Aorta (tissue), 5 donors: ENCODE data around the gene FER1L5. TPM values are rescaled to one million over a fixed set of nuclear protein-coding genes. Genes with fewer than 3 reads are reported as not detected.
"Not testable (repeated sequence)": the region's sequence is repeated elsewhere in the genome, so short reads cannot be mapped to it uniquely, and the experiment has no call there.

ENCODE experiments used
- ATAC-seq: fragments of 200-7000 bp; cut with Tn5 transposase; one replicate; pipeline ENCODE4 v1.9.1; 2022; ENCODE audit warnings: moderate library complexity; ENCODE audit not compliant: low FRiP score
- DNase-seq, 2 donors: peaks; one replicate each; pipeline ENCODE4 v3.0.0-alpha.2; 2020
- H3K27ac ChIP-seq, 2 donors: one replicate each; pipeline ENCODE4 v1.5.1; 2013; ENCODE audit warnings: low read length in 2 of 2, mild to moderate bottlenecking in 2 of 2, moderate library complexity in 2 of 2, control low read depth in 1 of 2, inconsistent platforms in 1 of 2, low read depth in 1 of 2
- H3K27me3 ChIP-seq, 2 donors: one replicate each; pipeline ENCODE4 v1.6.1; 2013; ENCODE audit warnings: control low read depth in 1 of 2, low read length in 1 of 2, mild to moderate bottlenecking in 1 of 2, moderate library complexity in 1 of 2; ENCODE audit not compliant: insufficient read depth in 2 of 2, control insufficient read depth in 1 of 2
- H3K36me3 ChIP-seq, 2 donors: one replicate each; pipeline ENCODE4 v1.6.1; 2013; ENCODE audit warnings: control low read depth in 1 of 2, low read length in 1 of 2, mild to moderate bottlenecking in 1 of 2; ENCODE audit not compliant: insufficient read depth in 2 of 2, control insufficient read depth in 1 of 2
- H3K4me1 ChIP-seq, 2 donors: one replicate each; pipeline ENCODE4 v1.6.1; 2013; ENCODE audit warnings: low read length in 2 of 2, control low read depth in 1 of 2, mild to moderate bottlenecking in 1 of 2, moderate library complexity in 1 of 2; ENCODE audit not compliant: insufficient read depth in 2 of 2, control insufficient read depth in 1 of 2
- H3K4me3 ChIP-seq, 2 donors: one replicate each; pipeline ENCODE4 v1.5.1; 2013; ENCODE audit warnings: low read length in 2 of 2, control low read depth in 1 of 2, mild to moderate bottlenecking in 1 of 2
- H3K9me3 ChIP-seq: one replicate; pipeline ENCODE4 v1.6.1; 2013; ENCODE audit warnings: mild to moderate bottlenecking, low read length; ENCODE audit not compliant: control insufficient read depth
- WGBS, 2 donors: extraction: QIAGEN DNeasy Blood & Tissue Kit; methylation state at CpG; one replicate each; pipeline ENCODE4 v1.1.7; 2013; 5-methylcytosine and 5-hydroxymethylcytosine counted together
- intact Hi-C, 2 donors: fragments of 100-400 bp; cut with DNase I; formaldehyde crosslinking; loops; one replicate each; pipeline versions ENCODE4 v1.14.2 to v1.15.0; 2022
- polyA plus RNA-seq, 2 donors: library from polyadenylated mRNA; stranded (reverse); fragments of 200-250 nt; gene quantifications; one replicate each; pipeline ENCODE4 v1.2.3, GENCODE V29; 2013
- total RNA-seq, 2 donors: library from RNA; stranded (reverse); fragmentation: NEBNext Ultra II Directional; extraction: Animal tissue kit (Norgen Biotek cat#: 25700); gene quantifications; one replicate each; pipeline ENCODE4 v1.2.1, GENCODE V29; 2021
- donor health status: healthy with polysubstance abuse.
- donor health status: Bipolar disorder and iron deficiency.
- donor health status: DM: no; HTN: no; CAD: no.
- donor health status: DM: no; HTN: no; CAD: no.
- donor health status: DM: yes; HTN: yes; CAD: no.

The FER1L5 gene
- total and polyA plus RNA-seq, 4 donors = 0.05 to 0.42 (median 0.10) TPM; not detected in 1

GRCh38 chr2:96648306-96648930, 5.9 kb downstream of the FER1L5 start:
- Histone ChIP-seq H3K4me3 (no peak overlapping the region), H3K9me3 (no peaks in the 10 kb centered on the region), H3K27me3 (no peaks in the 10 kb centered on the region), H3K27ac (no peak overlapping the region), H3K4me1 (no peaks in the 10 kb centered on the region), H3K36me3 (no peaks in the 10 kb centered on the region)
- intact Hi-C loops = no loop called here
- ATAC-seq (no peak), DNase-seq (no peak)
- 96% methylated on average over 7 of the region's 7 CpGs for WGBS, 2 donors

DNA sequence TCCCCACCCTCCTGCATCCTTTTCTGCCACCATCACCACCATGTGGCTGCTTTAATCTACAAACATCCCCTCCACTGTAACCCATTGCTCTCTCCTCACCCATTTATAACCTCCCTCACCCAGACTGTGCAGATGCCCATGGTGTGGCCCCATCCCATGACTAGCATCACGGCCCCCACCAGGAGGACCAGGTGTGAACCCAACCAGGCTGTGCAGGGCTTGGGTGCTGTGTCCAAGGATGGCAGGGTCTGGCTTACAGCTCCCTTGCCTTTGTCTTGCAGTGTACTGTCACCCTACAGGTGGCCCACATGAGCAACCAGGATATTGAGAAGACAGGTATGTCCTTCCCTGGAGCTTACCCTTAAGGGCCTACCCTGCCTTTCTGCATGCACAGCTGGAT, 6.8 kb downstream of the FER1L5 start:
- intact Hi-C loops = no loop called here
- WGBS, 2 donors = 97 to 100% methylated on average over 1 of the region's 1 CpG
- ATAC-seq = no peak

GRCh38 chr2:96651793-96652192, 9.2 kb downstream of the FER1L5 start:
- 95 to 97% methylated on average over 8 of the region's 8 CpGs for WGBS, 2 donors
- H3K27me3 ChIP-seq = no peaks in the 10 kb centered on the region
- H3K9me3 ChIP-seq = no peaks in the 10 kb centered on the region
- H3K36me3 ChIP-seq = no peaks in the 10 kb centered on the region
- no peak overlapping the region for H3K27ac ChIP-seq
- DNase-seq (no peak), ATAC-seq (no peak)
- no peak overlapping the region for H3K4me3 ChIP-seq
- intact Hi-C loops = no loop called here
- H3K4me1 ChIP-seq = no peaks in the 10 kb centered on the region

More for the DNA sequence above, 6.8 kb downstream of the FER1L5 start:
- Histone ChIP-seq H3K36me3 (no peaks in the 10 kb centered on the region), H3K9me3 (no peaks in the 10 kb centered on the region), H3K27ac (no peak overlapping the region), H3K27me3 (no peaks in the 10 kb centered on the region), H3K4me3 (no peak overlapping the region), H3K4me1 (no peaks in the 10 kb centered on the region)
- DNase-seq = no peak

DNA sequence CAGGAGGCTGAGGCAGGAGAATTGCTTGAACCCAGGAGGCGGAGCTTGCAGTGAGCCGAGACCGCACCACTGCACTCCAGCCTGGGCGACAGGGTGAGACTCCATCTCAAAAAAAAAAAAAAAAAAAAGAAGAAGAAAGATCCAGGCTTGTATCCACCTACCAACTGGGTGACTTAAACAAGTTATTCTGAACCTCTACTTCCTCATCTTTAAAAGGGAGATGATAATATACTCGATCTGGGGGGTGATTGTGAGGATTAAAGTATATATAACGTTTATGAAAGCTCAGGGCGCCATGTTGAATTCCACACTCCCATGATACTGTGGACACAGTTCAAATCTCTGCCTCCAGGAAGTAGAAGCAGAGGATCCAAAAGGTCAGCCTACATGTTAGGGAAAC, 12.2 kb downstream of the FER1L5 start:
- ATAC-seq, intact Hi-C loops: not testable (repeated sequence)
- WGBS, 2 donors = 89 to 92% methylated on average over 7 of the region's 7 CpGs

DNA sequence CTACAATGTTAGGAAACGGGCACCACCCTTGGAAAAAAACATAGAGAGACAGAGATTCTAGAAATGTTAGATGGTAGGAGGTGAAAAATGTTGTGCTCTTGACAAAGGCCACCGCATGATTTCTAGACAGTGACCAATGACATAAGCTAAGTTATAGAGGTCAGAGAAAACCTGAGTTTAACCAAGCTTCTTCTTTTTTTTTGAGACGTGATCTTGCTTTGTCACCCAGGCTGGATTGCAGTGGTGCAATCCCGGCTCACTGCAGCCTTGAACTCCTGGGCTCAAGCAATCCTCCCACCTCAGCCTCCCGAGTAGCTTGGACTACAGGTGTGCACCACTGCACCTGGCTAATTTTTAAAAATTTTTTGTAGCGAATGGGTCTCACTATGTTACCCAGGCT, 13.0 kb downstream of the FER1L5 start:
- H3K36me3 ChIP-seq = no peaks in the 10 kb centered on the region
- 88% methylated on average over 6 of the region's 6 CpGs for WGBS, 2 donors
- H3K9me3 ChIP-seq = no peaks in the 10 kb centered on the region
- no peak overlapping the region for H3K4me3 ChIP-seq
- no peaks in the 10 kb centered on the region for H3K4me1 ChIP-seq
- intact Hi-C loops = no loop called here
- H3K27ac ChIP-seq = no peak overlapping the region
- ATAC-seq (no peak), DNase-seq (no peak)
- H3K27me3 ChIP-seq = no peaks in the 10 kb centered on the region

More for the DNA sequence above, 12.2 kb downstream of the FER1L5 start:
- H3K27ac ChIP-seq, DNase-seq, H3K9me3 ChIP-seq, H3K4me1 ChIP-seq, H3K4me3 ChIP-seq, H3K36me3 ChIP-seq, H3K27me3 ChIP-seq: not testable (repeated sequence)

DNA sequence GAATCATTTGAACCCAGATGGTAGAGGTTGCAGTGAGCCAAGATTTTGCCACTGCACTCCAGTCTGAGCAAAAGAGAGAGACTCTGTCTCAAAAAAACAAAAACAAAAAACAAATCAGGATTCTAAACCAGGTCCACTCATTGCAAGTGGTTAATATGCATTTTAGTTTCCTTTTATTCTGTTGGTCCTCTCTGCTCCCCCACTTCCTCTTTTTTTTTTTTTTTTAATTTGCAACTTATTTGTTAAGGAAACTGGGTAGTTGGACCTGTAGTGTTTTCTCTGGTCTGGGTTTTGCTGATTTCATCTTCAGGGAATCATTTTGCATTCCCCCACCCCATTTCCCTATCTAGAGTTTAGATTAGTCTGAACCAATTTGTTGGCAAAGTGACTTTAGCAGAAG, 14.0 kb downstream of the FER1L5 start:
- ATAC-seq = no peak
- Histone ChIP-seq H3K4me3 (no peak overlapping the region), H3K9me3 (no peaks in the 10 kb centered on the region), H3K36me3 (no peaks in the 10 kb centered on the region), H3K27ac (no peak overlapping the region), H3K27me3 (no peaks in the 10 kb centered on the region), H3K4me1 (no peaks in the 10 kb centered on the region)
- intact Hi-C loops = no loop called here
- DNase-seq = no peak

- Histone ChIP-seq H3K4me1 (no peaks in the 10 kb centered on the region), H3K9me3 (no peaks in the 10 kb centered on the region), H3K27ac (no peak overlapping the region), H3K4me3 (no peak overlapping the region), H3K36me3 (no peaks in the 10 kb centered on the region), H3K27me3 (no peaks in the 10 kb centered on the region)
- DNase-seq (no peak), ATAC-seq (no peak)
- intact Hi-C loops = no loop called here
- 92 to 93% methylated on average over 6 of the region's 6 CpGs for WGBS, 2 donors
Measured at GRCh38 chr2:96661324-96661723, 18.8 kb downstream of the FER1L5 start.

- H3K4me3 ChIP-seq = no peak overlapping the region
- no peak for DNase-seq
Measured at GRCh38 chr2:96662360-96662759, 19.8 kb downstream of the FER1L5 start.

GRCh38 chr2:96663177-96663576, 20.6 kb downstream of the FER1L5 start:
- ATAC-seq (no peak), DNase-seq (peak in 1 of 2 donors; percentile 42)
- Histone ChIP-seq H3K27ac (no peak overlapping the region), H3K27me3 (no peaks in the 10 kb centered on the region), H3K9me3 (no peaks in the 10 kb centered on the region), H3K4me3 (no peak overlapping the region), H3K36me3 (no peaks in the 10 kb centered on the region), H3K4me1 (no peaks in the 10 kb centered on the region)
- intact Hi-C loops = no loop called here
- 67 to 74% methylated on average over 5 of the region's 5 CpGs for WGBS, 2 donors

More at GRCh38 chr2:96662360-96662759, 19.8 kb downstream of the FER1L5 start:
- ATAC-seq = no peak
- Histone ChIP-seq H3K4me1 (no peaks in the 10 kb centered on the region), H3K27ac (no peak overlapping the region), H3K36me3 (no peaks in the 10 kb centered on the region), H3K9me3 (no peaks in the 10 kb centered on the region), H3K27me3 (no peaks in the 10 kb centered on the region)
- WGBS, 2 donors = 90 to 91% methylated on average over 9 of the region's 9 CpGs
- intact Hi-C loops = no loop called here
